ENCODE data around the gene LMNB1. TPM values are rescaled to one million over a fixed set of nuclear protein-coding genes. Genes with fewer than 3 reads are reported as not detected.
"Not testable (repeated sequence)": the region's sequence is repeated elsewhere in the genome, so short reads cannot be mapped to it uniquely, and the experiment has no call there.

Gene LMNB1
- total RNA-seq, 1 donor from 2014 or later = 362 TPM

DNA sequence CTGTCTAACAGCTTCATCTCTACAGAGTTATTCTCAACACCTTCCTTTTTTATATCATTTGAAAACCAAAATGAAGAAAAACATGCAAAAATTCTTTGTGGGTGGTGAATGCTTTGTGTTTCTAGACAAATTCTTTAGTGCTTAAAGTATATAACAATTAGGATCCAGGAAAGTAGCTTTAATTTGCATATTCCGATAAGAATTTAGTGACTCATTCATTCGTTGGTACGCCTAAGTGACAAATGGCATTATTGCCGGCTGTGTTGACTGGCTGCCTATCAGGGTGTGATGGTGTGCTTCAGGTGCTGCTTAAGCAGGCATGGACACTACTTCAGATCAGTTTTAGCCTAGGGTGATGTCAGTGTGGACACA is 35.2 kb downstream of the LMNB1 start:
- DNase-seq (ENCODE audit: low read depth, low spot score) = no peak
- peaks cover 4% of the 10 kb centered on the region for H3K4me1 Mint-ChIP-seq
- H3K27me3 Mint-ChIP-seq (ENCODE audit: low read depth) = no peaks in the 10 kb centered on the region
- no peak overlapping the region for H3K4me3 Mint-ChIP-seq
- TF ChIP-seq, protein P1, sequence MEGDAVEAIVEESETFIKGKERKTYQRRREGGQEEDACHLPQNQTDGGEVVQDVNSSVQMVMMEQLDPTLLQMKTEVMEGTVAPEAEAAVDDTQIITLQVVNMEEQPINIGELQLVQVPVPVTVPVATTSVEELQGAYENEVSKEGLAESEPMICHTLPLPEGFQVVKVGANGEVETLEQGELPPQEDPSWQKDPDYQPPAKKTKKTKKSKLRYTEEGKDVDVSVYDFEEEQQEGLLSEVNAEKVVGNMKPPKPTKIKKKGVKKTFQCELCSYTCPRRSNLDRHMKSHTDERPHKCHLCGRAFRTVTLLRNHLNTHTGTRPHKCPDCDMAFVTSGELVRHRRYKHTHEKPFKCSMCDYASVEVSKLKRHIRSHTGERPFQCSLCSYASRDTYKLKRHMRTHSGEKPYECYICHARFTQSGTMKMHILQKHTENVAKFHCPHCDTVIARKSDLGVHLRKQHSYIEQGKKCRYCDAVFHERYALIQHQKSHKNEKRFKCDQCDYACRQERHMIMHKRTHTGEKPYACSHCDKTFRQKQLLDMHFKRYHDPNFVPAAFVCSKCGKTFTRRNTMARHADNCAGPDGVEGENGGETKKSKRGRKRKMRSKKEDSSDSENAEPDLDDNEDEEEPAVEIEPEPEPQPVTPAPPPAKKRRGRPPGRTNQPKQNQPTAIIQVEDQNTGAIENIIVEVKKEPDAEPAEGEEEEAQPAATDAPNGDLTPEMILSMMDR (conservative IDR thresholded peaks at IDR 0.05) = no peak
- no peak overlapping the region for H3K27ac Mint-ChIP-seq (ENCODE audit: unreplicated experiment)
- H3K36me3 Mint-ChIP-seq (ENCODE audit: low read depth) = peaks cover 27% of the 10 kb centered on the region
- H3K9me3 Mint-ChIP-seq = no peaks in the 10 kb centered on the region

DNA sequence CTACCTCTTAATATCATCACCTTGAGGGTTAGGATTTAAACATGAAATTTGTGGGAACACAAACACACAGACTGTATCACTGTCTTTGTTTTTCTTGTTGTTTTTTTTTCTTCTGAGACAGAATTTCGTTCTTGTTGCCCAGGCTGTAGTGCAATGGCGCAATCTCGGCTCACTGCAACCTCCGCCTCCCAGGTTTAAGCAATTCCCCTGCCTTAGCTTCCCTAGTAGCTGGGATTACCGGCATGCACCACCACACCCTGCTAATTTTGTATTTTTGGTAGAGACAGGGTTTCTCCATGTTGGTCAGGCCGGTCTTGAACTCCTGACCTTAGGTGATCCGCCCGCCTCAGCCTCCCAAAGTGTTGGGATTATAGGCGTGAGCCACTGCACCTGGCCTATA is 36.9 kb downstream of the LMNB1 start:
- not testable (repeated sequence) for H3K4me1 Mint-ChIP-seq; DNase-seq (ENCODE audit: low read depth, low spot score); H3K9me3 Mint-ChIP-seq; H3K4me3 Mint-ChIP-seq; H3K27me3 Mint-ChIP-seq (ENCODE audit: low read depth); H3K27ac Mint-ChIP-seq (ENCODE audit: unreplicated experiment)
- peaks cover 34% of the 10 kb centered on the region for H3K36me3 Mint-ChIP-seq (ENCODE audit: low read depth)

DNA sequence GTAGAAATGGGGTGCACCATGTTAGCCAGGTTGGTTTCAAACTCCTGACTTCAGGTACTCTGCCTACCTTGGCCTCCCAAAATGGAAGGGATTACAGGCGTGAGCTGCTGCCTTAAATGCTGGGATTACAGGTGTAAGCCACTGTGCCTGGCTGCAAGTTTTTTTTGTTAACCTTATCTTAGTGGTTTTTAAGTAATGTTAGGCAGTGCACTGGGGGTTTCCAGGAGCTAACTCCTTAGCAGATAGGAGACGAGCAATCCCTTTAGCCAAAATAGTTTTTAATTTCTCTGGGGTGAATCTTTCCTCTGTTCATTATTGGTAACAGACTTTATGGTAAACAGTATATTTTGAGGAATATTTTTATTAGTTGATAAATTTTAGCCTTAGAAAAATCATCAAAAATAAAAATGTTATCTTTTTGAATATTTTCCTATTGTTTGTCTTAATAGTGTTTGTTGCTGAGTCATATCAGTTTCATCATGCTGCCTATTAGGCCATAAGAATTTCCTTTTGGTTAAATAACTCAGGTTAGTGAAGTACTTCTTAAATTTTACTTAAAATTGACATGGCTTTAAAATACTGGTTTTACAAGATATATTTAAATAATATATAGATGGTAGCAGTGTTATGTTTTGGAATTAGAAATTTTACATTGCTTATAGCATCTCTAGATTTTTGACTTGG is 37.9 kb downstream of the LMNB1 start:
- H3K4me1 Mint-ChIP-seq = no peaks in the 10 kb centered on the region
- TF ChIP-seq, protein P1 (conservative IDR thresholded peaks at IDR 0.05) = no peak
- H3K27ac Mint-ChIP-seq (ENCODE audit: unreplicated experiment) = no peak overlapping the region
- no peaks in the 10 kb centered on the region for H3K27me3 Mint-ChIP-seq (ENCODE audit: low read depth)
- no peaks in the 10 kb centered on the region for H3K9me3 Mint-ChIP-seq
- no peak overlapping the region for H3K4me3 Mint-ChIP-seq
- H3K36me3 Mint-ChIP-seq (ENCODE audit: low read depth) = peaks cover 35% of the 10 kb centered on the region
- DNase-seq (ENCODE audit: low read depth, low spot score) = no peak

- peaks cover 30% of the 10 kb centered on the region for H3K36me3 Mint-ChIP-seq (ENCODE audit: low read depth)
- TF ChIP-seq, protein P1 (conservative IDR thresholded peaks at IDR 0.05) = no peak
These were observed 39.7 kb downstream of the LMNB1 start for GRCh38 chr5:126816649-126817048.

GRCh38 chr5:126818736-126819135 is 41.8 kb downstream of the LMNB1 start:
- H3K36me3 Mint-ChIP-seq (ENCODE audit: low read depth) = peaks cover 24% of the 10 kb centered on the region
- TF ChIP-seq, protein P1 (conservative IDR thresholded peaks at IDR 0.05) = no peak
- no peaks in the 10 kb centered on the region for H3K4me1 Mint-ChIP-seq
- H3K9me3 Mint-ChIP-seq = no peaks in the 10 kb centered on the region
- no peak for DNase-seq (ENCODE audit: low read depth, low spot score)
- H3K27me3 Mint-ChIP-seq (ENCODE audit: low read depth) = no peaks in the 10 kb centered on the region
- H3K27ac Mint-ChIP-seq (ENCODE audit: unreplicated experiment) = no peak overlapping the region
- H3K4me3 Mint-ChIP-seq = no peak overlapping the region

More at GRCh38 chr5:126816649-126817048, 39.7 kb downstream of the LMNB1 start:
- Mint-ChIP-seq H3K9me3 (no peaks in the 10 kb centered on the region), H3K27ac (ENCODE audit: unreplicated experiment) (no peak overlapping the region), H3K4me1 (no peaks in the 10 kb centered on the region), H3K27me3 (ENCODE audit: low read depth) (no peaks in the 10 kb centered on the region), H3K4me3 (no peak overlapping the region)
- no peak for DNase-seq (ENCODE audit: low read depth, low spot score)

DNA sequence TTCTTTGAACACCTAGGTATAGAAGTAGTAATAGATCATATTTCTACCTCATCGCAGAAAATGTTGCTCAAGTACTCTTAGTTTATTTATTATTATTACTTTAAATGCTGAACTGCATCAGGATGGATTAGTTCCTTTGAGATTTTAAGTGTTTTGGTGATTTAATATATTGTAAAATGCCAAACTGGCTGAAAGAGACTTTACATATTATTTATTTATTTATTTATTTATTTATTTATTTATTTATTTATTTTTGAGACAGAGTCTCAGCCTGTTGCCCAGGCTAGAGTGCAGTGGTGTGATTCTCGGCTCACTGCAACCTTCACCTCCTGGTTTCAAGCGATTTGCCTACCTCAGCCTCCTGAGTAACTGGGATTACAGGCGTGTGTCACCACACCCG is 42.3 kb downstream of the LMNB1 start:
- H3K27me3 Mint-ChIP-seq (ENCODE audit: low read depth) = no peaks in the 10 kb centered on the region
- no peak overlapping the region for H3K4me3 Mint-ChIP-seq
- no peak overlapping the region for H3K27ac Mint-ChIP-seq (ENCODE audit: unreplicated experiment)
- TF ChIP-seq, protein P1 (conservative IDR thresholded peaks at IDR 0.05) = no peak
- DNase-seq (ENCODE audit: low read depth, low spot score) = no peak
- H3K36me3 Mint-ChIP-seq (ENCODE audit: low read depth) = peaks cover 22% of the 10 kb centered on the region
- no peaks in the 10 kb centered on the region for H3K9me3 Mint-ChIP-seq
- H3K4me1 Mint-ChIP-seq = no peaks in the 10 kb centered on the region
